Measurements from ENCODE around the gene TXLNB. TPM values are rescaled to one million over a fixed set of nuclear protein-coding genes. Genes with fewer than 3 reads are reported as not detected.

The TXLNB gene
- total and polyA plus RNA-seq, 2 of the 13 experiments (the other 11 are each of a cell fraction or from before 2014, with no cell fraction given) = not detected

GRCh38 chr6:139194740-139195139, 97.1 kb downstream of the TXLNB start:
- Histone ChIP-seq H3K79me2 (ENCODE audit: insufficient read depth, low read length) (no peaks in the 10 kb centered on the region), H3K4me3 (replicated peaks in 1 of 3; ENCODE audit: insufficient read depth in 1 of 3, low read depth in 2 of 3, low read length in 3 of 3) (no peak overlapping the region), H3K4me2 (ENCODE audit: low read depth, low read length) (no peak overlapping the region), H2AFZ (ENCODE audit: low read length) (no peak overlapping the region), H3K27me3 (ENCODE audit: control insufficient read depth in 1 of 2, insufficient read depth in 2 of 2, low read length in 2 of 2) (peaks cover 0 to 3% of the 10 kb centered on the region in 2 experiments; a peak in 1 of 5 replicates), H4K20me1 (ENCODE audit: insufficient read depth, low read length) (no peaks in the 10 kb centered on the region), H3K27ac (ENCODE audit: extremely low read length, insufficient read depth, low read length) (no peak overlapping the region), H3K36me3 (replicated peaks in 1 of 2; ENCODE audit: control insufficient read depth in 1 of 2, insufficient read depth in 2 of 2, low read length in 2 of 2) (no peaks in the 10 kb centered on the region), H3K9ac (ENCODE audit: insufficient read depth, low read depth, low read length) (no peak overlapping the region), H3K4me1 (ENCODE audit: insufficient read depth, low read length) (no peaks in the 10 kb centered on the region), H3K9me3 (ENCODE audit: low read length) (no peaks in the 10 kb centered on the region)
- no peak for FAIRE-seq
- DNase-seq (ENCODE audit: low spot score) = no peak
- TF ChIP-seq ZFP36L2 (CRISPR knock-in tag; IDR thresholded peaks at IDR 0.05) = no peak
- TF ChIP-seq CERS6 (CRISPR knock-in tag; IDR thresholded peaks at IDR 0.05) = no peak
- no peak for TF ChIP-seq AHR (CRISPR knock-in tag; IDR thresholded peaks at IDR 0.05)
- no peak for TF ChIP-seq ZFAT (CRISPR knock-in tag; conservative IDR thresholded peaks at IDR 0.05)
- no peak for TF ChIP-seq ZNF414 (CRISPR knock-in tag; IDR thresholded peaks at IDR 0.05)
- TF ChIP-seq PRDM4 (CRISPR knock-in tag; IDR thresholded peaks at IDR 0.05; ENCODE audit: borderline replicate concordance) = no peak
- TF ChIP-seq ZNF772 (CRISPR knock-in tag; IDR thresholded peaks at IDR 0.05) = no peak
- TF ChIP-seq KIAA2018 (CRISPR knock-in tag; IDR thresholded peaks at IDR 0.05; ENCODE audit: borderline replicate concordance) = no peak
- no peak for TF ChIP-seq ZFX (CRISPR knock-in tag; IDR thresholded peaks at IDR 0.05; ENCODE audit: low read depth)
- TF ChIP-seq CBX2 (IDR thresholded peaks at IDR 0.05; ENCODE audit: low read depth, low read length) = no peak
- no peak for TF ChIP-seq CBX2 (CRISPR knock-in tag; IDR thresholded peaks at IDR 0.05; ENCODE audit: low read depth)
- ChIA-PET POLR2A (no interaction called here), CTCF (ENCODE audit: low intra/inter-chr PET ratio, low total read pairs) (no interaction called here)
- no TSS peak for BruUV-seq (replicated peaks)
- ATAC-seq = no peak
- WGBS (ENCODE audit: low lambda C conversion rate) = 1% methylated on average over 3 of the region's 3 CpGs
- intact Hi-C loops (cut with micrococcal nuclease; ENCODE audit: unreplicated experiment) (no loop called here), in situ Hi-C loops (cut with HindIII; ENCODE audit: extremely low pct_ligation_motif_present, low pct_unique_long_range_greater_than_20kb) (no loop called here)

Measured in HepG2 (cell line).